ENCODE measurements around the gene FAM83G. TPM values are rescaled to one million over a fixed set of nuclear protein-coding genes. Genes with fewer than 3 reads are reported as not detected.
"Not testable (repeated sequence)": the region's sequence is repeated elsewhere in the genome, so short reads cannot be mapped to it uniquely, and the experiment has no call there.

The FAM83G gene
- polyA plus RNA-seq, 3 donors from 2014 or later: 0.81 to 3.7 (median 1.9) TPM

- Mint-ChIP-seq H3K9me3 (no peaks in the 10 kb centered on the region), H3K4me1 (peaks cover 0 to 4% of the 10 kb centered on the region in 2 donors), H3K36me3 (no peaks in the 10 kb centered on the region), H3K4me3 (no peak overlapping the region), H3K27ac (peak overlapping the region in 1 of 6 donors; percentile 55), H3K27me3 (ENCODE audit: low read depth in 3 of 3) (peaks cover 0 to 4% (median 2%) of the 10 kb centered on the region in 3 donors)
- peak; percentile 73 to 76 (median 76) for DNase-seq
These were observed 43.6 kb downstream of the FAM83G start for GRCh38 chr17:18960803-18961511.

- no peak for DNase-seq
- Mint-ChIP-seq H3K36me3 (no peaks in the 10 kb centered on the region), H3K27me3 (ENCODE audit: low read depth in 3 of 3) (peaks cover 0 to 7% (median 2%) of the 10 kb centered on the region in 3 donors), H3K27ac (no peak overlapping the region), H3K4me1 (peaks cover 5 to 9% of the 10 kb centered on the region in 2 donors), H3K9me3 (no peaks in the 10 kb centered on the region), H3K4me3 (no peak overlapping the region)
These were observed 44.3 kb downstream of the FAM83G start for GRCh38 chr17:18960241-18960665.

DNA sequence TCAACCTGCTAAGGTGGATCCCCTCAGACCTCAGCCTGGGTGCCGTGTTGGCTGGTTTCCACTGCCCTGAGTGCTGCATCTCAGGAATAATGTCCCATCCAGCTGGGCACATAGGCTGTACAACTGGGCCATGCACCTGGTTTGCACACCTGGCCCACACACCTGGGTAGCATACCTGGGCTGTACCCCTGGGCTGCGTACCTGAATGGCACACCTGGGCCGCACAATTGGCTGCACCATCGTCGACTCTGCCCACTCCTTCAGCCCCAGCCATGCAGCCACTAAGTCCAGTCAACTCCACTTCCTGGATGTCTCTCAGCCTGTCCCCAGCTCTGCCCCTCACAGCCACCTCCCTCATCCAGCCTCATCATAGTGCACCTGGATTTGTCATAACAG, 44.7 kb downstream of the FAM83G start:
- Mint-ChIP-seq H3K36me3 (no peaks in the 10 kb centered on the region), H3K27me3 (ENCODE audit: low read depth in 3 of 3) (peaks cover 0 to 7% (median 0%) of the 10 kb centered on the region in 3 donors), H3K27ac (no peak overlapping the region), H3K4me3 (no peak overlapping the region), H3K9me3 (no peaks in the 10 kb centered on the region), H3K4me1 (peaks cover 8 to 12% of the 10 kb centered on the region in 2 donors)
- no peak for DNase-seq

- DNase-seq: no peak
- no peaks in the 10 kb centered on the region for H3K36me3 Mint-ChIP-seq
- H3K27me3 Mint-ChIP-seq (ENCODE audit: low read depth in 3 of 3): peaks cover 0 to 7% (median 2%) of the 10 kb centered on the region in 3 donors
- H3K4me1 Mint-ChIP-seq: peaks cover 8 to 12% of the 10 kb centered on the region in 2 donors
- H3K9me3 Mint-ChIP-seq: no peaks in the 10 kb centered on the region
- no peak overlapping the region for H3K27ac Mint-ChIP-seq
- H3K4me3 Mint-ChIP-seq: no peak overlapping the region
These were observed 45.3 kb downstream of the FAM83G start for GRCh38 chr17:18959071-18959844.

GRCh38 chr17:18958611-18959010, 46.0 kb downstream of the FAM83G start:
- H3K27ac Mint-ChIP-seq: no peak overlapping the region
- H3K36me3 Mint-ChIP-seq: no peaks in the 10 kb centered on the region
- peaks cover 0 to 7% (median 5%) of the 10 kb centered on the region in 3 donors for H3K27me3 Mint-ChIP-seq (ENCODE audit: low read depth in 3 of 3)
- H3K9me3 Mint-ChIP-seq: no peaks in the 10 kb centered on the region
- peaks cover 8 to 12% of the 10 kb centered on the region in 2 donors for H3K4me1 Mint-ChIP-seq
- no peak overlapping the region for H3K4me3 Mint-ChIP-seq
- DNase-seq: no peak

- H3K27me3 Mint-ChIP-seq (ENCODE audit: low read depth in 3 of 3): peaks cover 3 to 7% (median 5%) of the 10 kb centered on the region in 3 donors
- no peaks in the 10 kb centered on the region for H3K36me3 Mint-ChIP-seq
- H3K4me3 Mint-ChIP-seq: no peak overlapping the region
- H3K27ac Mint-ChIP-seq: no peak overlapping the region
- DNase-seq: no peak
- H3K9me3 Mint-ChIP-seq: no peaks in the 10 kb centered on the region
- H3K4me1 Mint-ChIP-seq: peaks cover 8 to 12% of the 10 kb centered on the region in 2 donors
These were observed 46.7 kb downstream of the FAM83G start for GRCh38 chr17:18957831-18958230.

DNA sequence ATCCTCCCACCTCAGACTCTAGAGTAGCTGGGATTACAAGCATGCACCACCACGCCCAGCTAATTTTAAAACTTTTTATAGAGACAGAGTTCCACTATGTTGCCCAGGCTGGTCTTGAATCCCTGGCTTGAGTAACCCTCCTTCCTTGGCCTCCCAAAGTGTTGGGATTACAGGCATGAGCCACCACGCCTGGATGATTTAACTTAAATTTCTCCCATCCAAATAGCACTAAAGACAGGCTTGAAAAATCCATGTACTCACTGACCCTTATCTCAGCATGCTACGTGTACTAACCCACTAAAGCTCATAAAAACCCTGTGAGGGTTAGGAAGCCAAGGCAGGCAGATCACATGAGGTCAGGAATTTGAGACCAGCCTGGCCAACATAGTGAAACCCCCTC, 48.0 kb downstream of the FAM83G start:
- H3K4me1 Mint-ChIP-seq: peaks cover 8 to 12% of the 10 kb centered on the region in 2 donors
- no peaks in the 10 kb centered on the region for H3K9me3 Mint-ChIP-seq
- no peak for DNase-seq
- no peak overlapping the region for H3K4me3 Mint-ChIP-seq
- H3K36me3 Mint-ChIP-seq: no peaks in the 10 kb centered on the region
- no peak overlapping the region for H3K27ac Mint-ChIP-seq
- peaks cover 5% of the 10 kb centered on the region in 3 donors for H3K27me3 Mint-ChIP-seq (ENCODE audit: low read depth in 3 of 3)

- DNase-seq; H3K4me3 Mint-ChIP-seq; H3K36me3 Mint-ChIP-seq; H3K27me3 Mint-ChIP-seq (ENCODE audit: low read depth in 3 of 3); H3K27ac Mint-ChIP-seq; H3K9me3 Mint-ChIP-seq: not testable (repeated sequence)
- peaks cover 8 to 12% of the 10 kb centered on the region in 2 donors for H3K4me1 Mint-ChIP-seq
These were observed 48.5 kb downstream of the FAM83G start for GRCh38 chr17:18956021-18956420.

GRCh38 chr17:18955009-18955408, 49.6 kb downstream of the FAM83G start:
- Mint-ChIP-seq H3K36me3 (no peaks in the 10 kb centered on the region), H3K27ac (no peak overlapping the region), H3K27me3 (ENCODE audit: low read depth in 3 of 3) (peaks cover 2 to 10% (median 8%) of the 10 kb centered on the region in 3 donors), H3K4me3 (no peak overlapping the region), H3K4me1 (peaks cover 8% of the 10 kb centered on the region in 2 donors), H3K9me3 (no peaks in the 10 kb centered on the region)
- no peak for DNase-seq

DNA sequence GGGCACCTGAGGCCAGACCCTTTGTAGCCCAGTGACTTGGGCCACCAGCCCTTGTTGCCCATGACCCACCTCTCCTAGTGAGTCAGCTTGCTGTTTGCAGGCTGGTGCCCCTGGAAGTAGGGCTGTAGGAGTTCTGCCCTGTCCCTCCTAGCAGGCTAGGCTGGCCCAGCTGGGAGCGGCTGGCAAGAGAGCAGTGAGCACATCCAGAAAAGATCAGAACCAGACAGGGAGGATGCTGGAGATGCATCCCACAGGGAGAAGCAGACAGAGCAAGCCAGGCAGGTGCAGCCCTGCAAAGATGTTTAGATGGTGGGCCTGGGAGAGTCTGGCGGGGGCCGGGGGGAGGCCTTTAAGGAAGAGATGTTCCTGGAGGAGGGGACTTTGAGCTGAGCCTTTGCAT, 50.2 kb downstream of the FAM83G start:
- H3K36me3 Mint-ChIP-seq: no peaks in the 10 kb centered on the region
- H3K4me3 Mint-ChIP-seq: no peak overlapping the region
- peaks cover 2 to 10% (median 8%) of the 10 kb centered on the region in 3 donors for H3K27me3 Mint-ChIP-seq (ENCODE audit: low read depth in 3 of 3)
- DNase-seq: no peak
- no peak overlapping the region for H3K27ac Mint-ChIP-seq
- H3K9me3 Mint-ChIP-seq: no peaks in the 10 kb centered on the region
- peaks cover 8% of the 10 kb centered on the region in 2 donors for H3K4me1 Mint-ChIP-seq

DNA sequence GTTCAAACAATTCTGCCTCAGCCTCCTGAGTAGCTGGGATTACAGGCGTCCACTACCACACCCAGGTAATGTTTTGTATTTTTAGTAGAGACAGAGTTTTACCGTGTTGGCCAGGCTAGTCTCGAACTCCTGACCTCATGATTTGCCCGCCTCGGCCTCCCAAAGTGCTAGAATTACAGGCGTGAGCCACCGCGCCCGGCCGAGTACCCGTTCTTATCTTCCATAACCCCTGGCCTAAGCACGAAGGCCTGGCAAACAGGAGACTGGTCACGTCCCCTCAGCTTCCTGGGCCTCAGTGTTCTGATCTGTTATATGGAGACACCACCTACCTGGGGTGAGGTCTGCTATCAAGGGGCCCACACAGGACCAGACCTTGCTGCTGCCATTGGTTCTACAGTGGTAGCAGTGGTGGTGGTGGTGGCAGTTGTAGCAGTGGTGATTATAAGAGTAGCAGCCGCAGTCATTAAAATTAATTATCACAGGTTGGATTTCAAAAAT, 51.3 kb downstream of the FAM83G start:
- no peaks in the 10 kb centered on the region for H3K36me3 Mint-ChIP-seq
- H3K9me3 Mint-ChIP-seq: no peaks in the 10 kb centered on the region
- peaks cover 2 to 10% (median 8%) of the 10 kb centered on the region in 3 donors for H3K27me3 Mint-ChIP-seq (ENCODE audit: low read depth in 3 of 3)
- H3K27ac Mint-ChIP-seq: no peak overlapping the region
- no peak overlapping the region for H3K4me3 Mint-ChIP-seq
- peaks cover 8% of the 10 kb centered on the region in 2 donors for H3K4me1 Mint-ChIP-seq
- no peak for DNase-seq

DNA sequence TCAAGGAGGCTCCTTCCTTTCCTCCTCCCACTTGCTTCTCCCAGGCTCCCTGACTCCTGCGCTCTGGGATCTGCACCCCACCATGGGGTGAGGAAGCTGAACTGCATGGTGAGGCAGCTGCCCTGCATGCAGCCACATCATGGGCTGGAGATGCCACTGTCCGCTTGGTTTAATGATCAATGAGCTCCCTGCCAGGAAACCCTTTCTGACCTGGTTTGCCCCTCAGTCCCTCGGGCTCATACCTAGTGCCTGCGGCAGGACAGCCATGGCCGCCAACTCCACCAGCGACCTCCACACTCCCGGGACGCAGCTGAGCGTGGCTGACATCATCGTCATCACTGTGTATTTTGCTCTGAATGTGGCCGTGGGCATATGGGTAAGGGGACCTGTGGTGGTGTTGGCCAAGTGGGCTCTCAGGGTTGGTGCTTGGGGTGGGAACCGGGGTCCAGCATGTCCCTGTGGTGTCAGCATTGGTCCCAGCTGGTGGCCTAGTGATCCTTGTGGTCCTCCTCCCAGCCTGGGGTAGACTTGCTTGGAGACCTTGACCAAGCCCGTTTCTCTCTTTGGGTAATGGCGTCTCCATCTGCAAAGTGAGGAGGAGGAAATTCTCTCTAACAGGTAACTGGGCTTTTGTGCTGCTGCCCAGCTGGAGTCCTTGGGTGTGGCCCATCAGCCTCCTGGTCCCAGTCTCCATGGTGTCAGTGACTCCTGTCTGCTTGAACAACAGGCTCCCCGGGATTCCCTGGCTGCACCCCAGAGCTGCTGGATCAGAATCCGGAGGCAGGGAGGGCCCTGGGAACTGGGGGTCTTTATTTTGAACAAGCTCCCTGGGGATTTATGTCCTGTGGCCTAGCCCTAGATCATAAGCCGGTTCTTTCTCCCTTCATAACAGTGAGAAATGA, 52.4 kb downstream of the FAM83G start, which contains the start of gene SLC5A10:
Gene SLC5A10 (plus strand): TSS at position 225 of the 902 bp plus-strand sequence. CDS start 41 bp downstream, at position 266.
- Mint-ChIP-seq H3K4me3 (no peak within 1 kb of the TSS), H3K27ac (no peak within 1 kb of the TSS), H3K9me3 (no peaks in the 10 kb centered on the region), H3K27me3 (ENCODE audit: low read depth in 3 of 3) (peaks cover 2 to 11% (median 8%) of the 10 kb centered on the region in 3 donors), H3K4me1 (peaks cover 8% of the 10 kb centered on the region in 2 donors), H3K36me3 (no peaks in the 10 kb centered on the region)
- no peak for DNase-seq

Measured in immature natural killer cell (primary cell).